Astrocyte of the cerebellum (primary cell): ENCODE data around the gene CISD3.

Experiments
- DNase-seq: peaks from one replicate; pipeline ENCODE4 v3.0.0-alpha.2; 2011; ENCODE audit warnings: low read depth
- H3K4me3 ChIP-seq: 2 replicates; pipeline ENCODE4 v1.5.1; 2011; ENCODE audit warnings: mild to moderate bottlenecking, low read depth, low read length, moderate library complexity
- CTCF ChIP-seq: IDR thresholded peaks from 2 replicates; pipeline ENCODE4 v1.5.1; 2012; ENCODE audit warnings: low read length, low read depth, moderate library complexity, mild to moderate bottlenecking; ENCODE audit errors: missing control alignments
- in situ Hi-C: cut with HindIII; loops from 2 replicates; pipeline ENCODE4 v1.10.0; 2017; ENCODE audit warnings: low sequenced_read_pairs

The CISD3 gene

DNA sequence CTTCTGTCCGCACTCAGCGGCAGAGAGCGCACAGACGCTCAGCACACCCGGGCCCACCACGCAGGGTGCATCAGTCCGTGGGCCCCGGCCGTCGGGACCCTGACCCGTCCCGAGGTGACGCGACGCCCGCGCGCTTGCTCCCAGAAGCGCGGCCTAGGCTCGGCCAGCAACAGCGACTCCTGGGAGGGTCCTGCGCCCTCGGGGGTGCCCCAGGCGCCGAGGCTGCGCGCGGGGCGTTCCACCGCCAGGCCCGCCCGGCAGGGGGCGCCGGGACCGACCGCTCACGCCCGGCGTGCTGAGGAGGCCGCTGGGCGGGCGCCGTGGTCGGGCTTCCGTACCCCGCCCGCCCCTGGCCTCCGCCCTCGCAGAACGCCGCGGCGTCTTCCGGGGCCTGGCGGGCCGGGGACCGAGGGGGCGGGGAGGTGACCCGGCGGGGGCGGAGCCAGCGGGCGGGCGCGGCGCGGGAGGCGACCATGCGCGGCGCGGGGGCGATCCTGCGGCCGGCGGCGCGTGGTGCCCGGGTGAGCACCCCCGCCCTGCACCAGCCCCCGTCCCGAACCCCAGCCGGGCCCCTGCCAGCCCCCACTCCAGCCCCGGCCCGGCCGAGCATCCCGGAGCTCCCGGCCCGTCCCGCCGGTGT is at the start of gene CISD3:
Gene CISD3 (plus strand): TSS at position 456 of the 640 bp plus-strand sequence. CDS start 18 bp downstream, at position 474.
- no peak for DNase-seq
- in situ Hi-C loops = no loop called here
- TF ChIP-seq CTCF = peak; percentile 33
- H3K4me3 ChIP-seq = peak within 1 kb of the TSS; percentile 48

DNA sequence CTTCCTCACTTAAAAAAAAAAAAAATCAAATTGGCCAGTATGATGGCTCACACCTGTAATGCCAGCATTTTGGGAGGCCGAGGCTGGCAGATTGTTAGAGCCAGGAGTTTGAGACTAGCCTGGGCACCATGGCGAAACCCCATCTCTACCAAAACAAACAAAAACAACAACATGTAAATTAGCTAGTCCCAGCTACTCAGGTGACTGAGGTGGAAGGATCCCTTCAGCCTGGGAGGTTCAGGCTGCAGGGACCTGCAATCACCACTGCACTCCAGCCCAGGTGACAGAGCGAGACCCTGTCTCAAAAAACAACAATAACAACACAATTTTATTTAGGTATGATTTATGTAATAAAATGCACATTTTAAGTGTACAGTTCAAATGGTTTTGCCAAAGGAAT is 49.0 kb upstream of the CISD3 start:
- in situ Hi-C loops = no loop called here
- no peak for DNase-seq
- no peak overlapping the region for H3K4me3 ChIP-seq
- no peak for TF ChIP-seq CTCF

GRCh38 chr17:38685491-38685890 is 44.6 kb upstream of the CISD3 start:
- in situ Hi-C loops = no loop called here
- no peak for TF ChIP-seq CTCF
- H3K4me3 ChIP-seq = no peak overlapping the region
- no peak for DNase-seq

DNA sequence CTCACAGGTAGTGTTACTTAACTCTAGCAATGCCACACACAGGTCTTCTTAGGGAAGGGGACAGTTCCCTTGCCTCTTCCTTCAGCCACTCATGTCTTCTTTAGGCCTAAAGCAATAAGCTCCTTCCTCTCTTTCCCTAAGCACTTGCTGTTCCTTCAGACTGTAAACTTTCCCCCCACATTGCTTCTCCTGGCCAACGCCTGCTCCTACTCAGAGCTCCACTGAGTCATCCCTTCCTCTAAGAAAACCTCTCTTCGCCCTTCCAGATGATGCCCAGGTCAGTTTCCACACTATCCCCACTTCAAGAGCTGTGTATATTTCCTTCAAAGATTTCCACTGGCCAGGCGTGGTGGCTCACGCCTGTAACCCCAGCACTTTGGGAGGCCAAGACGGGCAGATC is 42.9 kb upstream of the CISD3 start:
- no peak for TF ChIP-seq CTCF
- DNase-seq = no peak
- no peak overlapping the region for H3K4me3 ChIP-seq
- in situ Hi-C loops = no loop called here

GRCh38 chr17:38690386-38690785 is 39.8 kb upstream of the CISD3 start:
- in situ Hi-C loops = no loop called here
- H3K4me3 ChIP-seq = no peak overlapping the region
- no peak for TF ChIP-seq CTCF
- DNase-seq = no peak

DNA sequence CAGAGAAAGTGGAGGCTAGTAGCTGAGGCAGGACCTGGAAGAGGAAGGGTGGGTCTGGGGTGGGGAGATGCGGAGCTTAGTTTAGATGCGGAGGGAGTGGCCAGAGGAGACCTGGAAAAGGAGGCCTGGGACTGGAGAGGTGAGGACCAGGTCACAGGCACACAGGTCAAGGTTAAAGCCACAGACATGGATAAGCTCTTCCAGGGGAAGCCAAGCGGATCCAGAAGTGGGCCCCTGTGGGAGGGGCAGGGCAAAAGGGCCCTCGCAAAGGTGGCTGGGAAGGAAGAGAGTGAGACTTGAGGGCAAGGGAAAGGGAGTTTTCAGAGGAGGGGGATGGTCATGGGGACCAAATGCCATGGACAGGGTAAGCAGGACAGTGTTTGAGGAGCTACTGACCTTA is 39.0 kb upstream of the CISD3 start:
- TF ChIP-seq CTCF = no peak
- no peak for DNase-seq
- no peak overlapping the region for H3K4me3 ChIP-seq
- in situ Hi-C loops = no loop called here

DNA sequence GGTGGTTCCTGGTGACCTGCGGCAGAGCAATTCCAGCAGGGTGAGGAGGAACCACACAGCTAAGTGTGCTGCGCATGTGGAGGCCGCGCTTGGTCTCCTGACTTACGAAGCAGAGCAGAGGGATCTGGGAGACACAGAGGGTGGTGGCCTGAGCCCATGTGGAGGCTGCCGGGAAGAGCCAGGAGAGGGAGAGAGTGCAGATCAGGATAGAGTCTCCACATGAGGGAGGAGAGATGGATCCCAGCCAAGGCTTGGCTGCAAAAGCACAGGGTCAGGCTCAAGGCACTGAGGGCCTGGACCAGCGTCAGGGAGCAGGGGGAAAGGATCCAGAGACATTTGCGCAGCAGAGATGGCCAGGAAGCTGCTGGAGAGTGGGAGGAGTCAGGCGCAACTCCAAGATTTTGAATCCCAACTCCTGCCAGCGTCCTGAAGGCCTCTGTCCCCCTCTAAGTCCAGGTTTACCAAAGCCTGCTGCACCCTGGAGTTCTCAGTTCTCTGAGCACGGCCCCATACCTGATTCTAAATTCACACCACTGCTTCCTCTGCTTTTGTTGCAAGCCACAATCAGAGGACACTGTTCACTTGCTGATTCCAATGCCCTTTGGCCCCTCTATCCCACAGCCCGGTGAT is 36.3 kb upstream of the CISD3 start:
- H3K4me3 ChIP-seq = no peak overlapping the region
- in situ Hi-C loops = no loop called here
- TF ChIP-seq CTCF = no peak
- DNase-seq = no peak
